Trophoblast cell (in vitro differentiated cells and primary cell): ENCODE data around the gene GRAMD1A.

Source experiments
- DNase-seq, 2 donors: peaks; one replicate each; pipeline ENCODE4 v3.0.0-alpha.2; 2016
- H2AFZ ChIP-seq: 2 replicates; pipeline ENCODE4 v1.6.1; 2013; ENCODE audit warnings: low read length, moderate library complexity, mild to moderate bottlenecking; ENCODE audit not compliant: insufficient read depth, poor library complexity
- H2AK5ac ChIP-seq: 2 replicates; pipeline ENCODE4 v1.6.1; 2013; ENCODE audit warnings: mild to moderate bottlenecking, low read length
- H2BK120ac ChIP-seq: 2 replicates; pipeline ENCODE4 v1.6.1; 2013; ENCODE audit warnings: low read length, mild to moderate bottlenecking, moderate library complexity; ENCODE audit not compliant: insufficient read depth, poor library complexity
- H2BK12ac ChIP-seq: 2 replicates; pipeline ENCODE4 v1.6.1; 2013; ENCODE audit warnings: mild to moderate bottlenecking, low read length, moderate library complexity
- H2BK5ac ChIP-seq: 2 replicates; pipeline ENCODE4 v1.6.1; 2013; ENCODE audit warnings: low read length, low read depth, moderate library complexity, mild to moderate bottlenecking; ENCODE audit not compliant: poor library complexity
- H3K14ac ChIP-seq: 2 replicates; pipeline ENCODE4 v1.6.1; 2013; ENCODE audit warnings: mild to moderate bottlenecking, low read length
- H3K18ac ChIP-seq: 2 replicates; pipeline ENCODE4 v1.6.1; 2013; ENCODE audit warnings: mild to moderate bottlenecking, low read length
- H3K23ac ChIP-seq: 2 replicates; pipeline ENCODE4 v1.6.1; 2013; ENCODE audit warnings: low read length
- H3K27ac ChIP-seq: 2 replicates; pipeline ENCODE4 v1.5.1; 2013; ENCODE audit warnings: low read depth, mild to moderate bottlenecking, inconsistent platforms, low read length, moderate library complexity
- H3K27me3 ChIP-seq: 2 replicates; pipeline ENCODE4 v1.6.1; 2013; ENCODE audit warnings: inconsistent platforms, mild to moderate bottlenecking, low read length, moderate library complexity; ENCODE audit not compliant: insufficient read depth
- H3K36me3 ChIP-seq, 2 experiments: 1 replicate in 1 of 2; 2 replicates in 1 of 2; pipeline ENCODE4 v1.6.1; 2013; ENCODE audit warnings: low read length in 2 of 2, mild to moderate bottlenecking in 2 of 2, moderate library complexity in 1 of 2; ENCODE audit not compliant: insufficient read depth in 2 of 2, control insufficient read depth in 1 of 2
- H3K4ac ChIP-seq: 2 replicates; pipeline ENCODE4 v1.6.1; 2013; ENCODE audit warnings: low read depth, mild to moderate bottlenecking, low read length, moderate library complexity
- H3K4me1 ChIP-seq, 2 experiments: 1 replicate in 1 of 2; 2 replicates in 1 of 2; pipeline ENCODE4 v1.6.1; 2013; ENCODE audit warnings: low read length in 2 of 2, mild to moderate bottlenecking in 2 of 2, moderate library complexity in 1 of 2; ENCODE audit not compliant: insufficient read depth in 2 of 2, control insufficient read depth in 1 of 2
- H3K4me2 ChIP-seq: 2 replicates; pipeline ENCODE4 v1.6.1; 2013; ENCODE audit warnings: inconsistent platforms, mild to moderate bottlenecking, low read length, moderate library complexity
- H3K4me3 ChIP-seq: 2 replicates; pipeline ENCODE4 v1.5.1; 2013; ENCODE audit warnings: mild to moderate bottlenecking, low read depth, low read length, inconsistent platforms
- H3K79me1 ChIP-seq: one replicate; pipeline ENCODE4 v1.6.1; 2013; ENCODE audit warnings: low read length
- H3K79me2 ChIP-seq: 2 replicates; pipeline ENCODE4 v1.6.1; 2013; ENCODE audit warnings: low read length, mild to moderate bottlenecking; ENCODE audit not compliant: control insufficient read depth, insufficient read depth, poor library complexity
- H3K9ac ChIP-seq: 2 replicates; pipeline ENCODE4 v1.6.1; 2013; ENCODE audit warnings: mild to moderate bottlenecking, low read length
- H3K9me3 ChIP-seq: 2 replicates; pipeline ENCODE4 v1.6.1; 2013; ENCODE audit warnings: low read depth, mild to moderate bottlenecking, control low read depth, inconsistent platforms, low read length; ENCODE audit not compliant: insufficient read depth
- H4K12ac ChIP-seq: 2 replicates; pipeline ENCODE4 v1.6.1; 2013; ENCODE audit warnings: low read depth, mild to moderate bottlenecking, low read length, moderate library complexity
- H4K8ac ChIP-seq: 2 replicates; pipeline ENCODE4 v1.6.1; 2013; ENCODE audit warnings: low read depth, mild to moderate bottlenecking, low read length, moderate library complexity
- H4K91ac ChIP-seq: one replicate; pipeline ENCODE4 v1.6.1; 2013; ENCODE audit warnings: low read depth, mild to moderate bottlenecking, low read length, moderate library complexity
- WGBS: extraction: QIAGEN DNeasy Blood & Tissue Kit; methylation state at CpG from one replicate; pipeline ENCODE4 v1.1.7; 2013; ENCODE audit warnings: missing lambda C conversion rate; ENCODE audit not compliant: insufficient read length, insufficient coverage; ENCODE audit errors: extremely low coverage; 5-methylcytosine and 5-hydroxymethylcytosine counted together

The GRAMD1A gene

GRCh38 chr19:35044317-35045117, 44.4 kb downstream of the GRAMD1A start:
- H3K79me1 ChIP-seq, result peaks cover 13% of the 10 kb centered on the region
- H2BK12ac ChIP-seq, result no peak overlapping the region
- no peak overlapping the region for H2AFZ ChIP-seq
- H3K27ac ChIP-seq, result no peak overlapping the region
- no peak overlapping the region for H2BK5ac ChIP-seq
- no peak overlapping the region for H3K23ac ChIP-seq
- H2BK120ac ChIP-seq, result no peak overlapping the region
- DNase-seq, result peak; percentile 60 to 73
- H3K36me3 ChIP-seq, result no peaks in the 10 kb centered on the region
- no peak overlapping the region for H3K14ac ChIP-seq
- no peak overlapping the region for H3K4ac ChIP-seq
- H3K79me2 ChIP-seq, result no peaks in the 10 kb centered on the region
- H3K9ac ChIP-seq, result no peak overlapping the region
- H3K27me3 ChIP-seq, result no peaks in the 10 kb centered on the region
- no CpG with 5 or more reads among the region's 9 CpGs for WGBS
- no peak overlapping the region for H4K8ac ChIP-seq
- peaks cover 13 to 17% of the 10 kb centered on the region in 2 experiments for H3K4me1 ChIP-seq
- H4K12ac ChIP-seq, result no peak overlapping the region
- H3K4me3 ChIP-seq, result no peak overlapping the region
- H3K9me3 ChIP-seq, result peaks cover 3% of the 10 kb centered on the region
- no peak overlapping the region for H2AK5ac ChIP-seq
- no peak overlapping the region for H4K91ac ChIP-seq
- no peak overlapping the region for H3K4me2 ChIP-seq
- H3K18ac ChIP-seq, result no peak overlapping the region

- H4K91ac ChIP-seq, result no peak overlapping the region
- H3K79me2 ChIP-seq, result no peaks in the 10 kb centered on the region
- no peak overlapping the region for H4K8ac ChIP-seq
- no peak overlapping the region for H3K4ac ChIP-seq
- H3K9me3 ChIP-seq, result peaks cover 3% of the 10 kb centered on the region
- H2AFZ ChIP-seq, result no peak overlapping the region
- no peak overlapping the region for H2AK5ac ChIP-seq
- H4K12ac ChIP-seq, result no peak overlapping the region
- WGBS, result no CpG with 5 or more reads among the region's 10 CpGs
- no peak overlapping the region for H3K27ac ChIP-seq
- no peak overlapping the region for H3K9ac ChIP-seq
- no peak overlapping the region for H3K4me2 ChIP-seq
- H3K36me3 ChIP-seq, result no peaks in the 10 kb centered on the region
- H3K14ac ChIP-seq, result no peak overlapping the region
- no peak overlapping the region for H2BK12ac ChIP-seq
- H3K79me1 ChIP-seq, result peaks cover 13% of the 10 kb centered on the region
- no peak overlapping the region for H3K23ac ChIP-seq
- no peak for DNase-seq
- peaks cover 9 to 12% of the 10 kb centered on the region in 2 experiments for H3K4me1 ChIP-seq
- H2BK5ac ChIP-seq, result no peak overlapping the region
- no peak overlapping the region for H2BK120ac ChIP-seq
- H3K18ac ChIP-seq, result no peak overlapping the region
- no peaks in the 10 kb centered on the region for H3K27me3 ChIP-seq
- no peak overlapping the region for H3K4me3 ChIP-seq
These were observed 45.7 kb downstream of the GRAMD1A start for GRCh38 chr19:35045667-35046300.

GRCh38 chr19:35046461-35046860, 46.3 kb downstream of the GRAMD1A start:
- H3K27ac ChIP-seq, result no peak overlapping the region
- H3K18ac ChIP-seq, result no peak overlapping the region
- no peak overlapping the region for H3K9ac ChIP-seq
- no peak overlapping the region for H2BK120ac ChIP-seq
- no peak overlapping the region for H3K23ac ChIP-seq
- H3K79me1 ChIP-seq, result peaks cover 7% of the 10 kb centered on the region
- H3K14ac ChIP-seq, result no peak overlapping the region
- no peak overlapping the region for H2BK5ac ChIP-seq
- no CpG with 5 or more reads among the region's 5 CpGs for WGBS
- H4K12ac ChIP-seq, result no peak overlapping the region
- H3K4ac ChIP-seq, result no peak overlapping the region
- peaks cover 3% of the 10 kb centered on the region for H3K9me3 ChIP-seq
- H2AK5ac ChIP-seq, result no peak overlapping the region
- peaks cover 7% of the 10 kb centered on the region in 2 experiments for H3K4me1 ChIP-seq
- no peak overlapping the region for H4K91ac ChIP-seq
- H3K27me3 ChIP-seq, result no peaks in the 10 kb centered on the region
- DNase-seq, result no peak
- H3K79me2 ChIP-seq, result no peaks in the 10 kb centered on the region
- no peaks in the 10 kb centered on the region for H3K36me3 ChIP-seq
- no peak overlapping the region for H3K4me3 ChIP-seq
- no peak overlapping the region for H3K4me2 ChIP-seq
- no peak overlapping the region for H2BK12ac ChIP-seq
- H2AFZ ChIP-seq, result no peak overlapping the region
- H4K8ac ChIP-seq, result no peak overlapping the region

GRCh38 chr19:35048911-35049411, 48.8 kb downstream of the GRAMD1A start:
- H3K36me3 ChIP-seq, result no peaks in the 10 kb centered on the region
- WGBS, result no CpG with 5 or more reads among the region's 12 CpGs

More at GRCh38 chr19:35048911-35049411, 48.8 kb downstream of the GRAMD1A start:
- Histone ChIP-seq H3K9me3 (peaks cover 2% of the 10 kb centered on the region), H3K79me1 (no peaks in the 10 kb centered on the region), H4K91ac (no peak overlapping the region), H3K4me2 (no peak overlapping the region), H2AFZ (no peak overlapping the region), H3K27me3 (no peaks in the 10 kb centered on the region), H3K27ac (no peak overlapping the region), H2BK120ac (no peak overlapping the region), H4K8ac (no peak overlapping the region), H3K4ac (no peak overlapping the region), H3K23ac (no peak overlapping the region), H4K12ac (no peak overlapping the region), H2BK5ac (no peak overlapping the region), H3K4me3 (no peak overlapping the region), H3K14ac (no peak overlapping the region), H2BK12ac (no peak overlapping the region), H2AK5ac (no peak overlapping the region), H3K4me1 (no peaks in the 10 kb centered on the region), H3K79me2 (no peaks in the 10 kb centered on the region), H3K9ac (no peak overlapping the region), H3K18ac (no peak overlapping the region)
- DNase-seq, result no peak
